NCI-H2171 (cell line): Measurements from ENCODE around the gene ZMIZ1.

Source experiments
- DNase-seq: peaks from one replicate; lab custom pipeline; 2025; lab: John Stamatoyannopoulos, UW

The ZMIZ1 gene

DNA sequence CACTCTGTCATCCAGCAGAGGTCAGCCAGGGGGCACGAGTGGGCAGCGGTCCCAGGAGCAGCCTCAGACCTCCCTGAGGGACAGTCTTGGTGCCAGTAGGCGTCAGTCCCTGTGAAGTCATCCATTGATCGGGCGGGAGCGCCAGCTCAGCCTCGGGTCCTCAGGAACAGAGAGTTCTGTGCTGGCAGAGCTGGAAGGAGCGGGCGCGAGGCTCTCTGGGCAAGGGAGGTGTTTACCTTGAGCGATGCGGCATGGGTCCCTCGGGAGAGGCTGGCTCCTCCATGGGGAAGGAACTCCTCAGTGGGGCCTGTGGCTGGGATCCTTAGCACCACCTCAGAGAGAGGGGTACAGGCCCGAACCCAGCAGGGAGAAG, 177.4 kb downstream of the ZMIZ1 start:
- peak; percentile 20 for DNase-seq

DNA sequence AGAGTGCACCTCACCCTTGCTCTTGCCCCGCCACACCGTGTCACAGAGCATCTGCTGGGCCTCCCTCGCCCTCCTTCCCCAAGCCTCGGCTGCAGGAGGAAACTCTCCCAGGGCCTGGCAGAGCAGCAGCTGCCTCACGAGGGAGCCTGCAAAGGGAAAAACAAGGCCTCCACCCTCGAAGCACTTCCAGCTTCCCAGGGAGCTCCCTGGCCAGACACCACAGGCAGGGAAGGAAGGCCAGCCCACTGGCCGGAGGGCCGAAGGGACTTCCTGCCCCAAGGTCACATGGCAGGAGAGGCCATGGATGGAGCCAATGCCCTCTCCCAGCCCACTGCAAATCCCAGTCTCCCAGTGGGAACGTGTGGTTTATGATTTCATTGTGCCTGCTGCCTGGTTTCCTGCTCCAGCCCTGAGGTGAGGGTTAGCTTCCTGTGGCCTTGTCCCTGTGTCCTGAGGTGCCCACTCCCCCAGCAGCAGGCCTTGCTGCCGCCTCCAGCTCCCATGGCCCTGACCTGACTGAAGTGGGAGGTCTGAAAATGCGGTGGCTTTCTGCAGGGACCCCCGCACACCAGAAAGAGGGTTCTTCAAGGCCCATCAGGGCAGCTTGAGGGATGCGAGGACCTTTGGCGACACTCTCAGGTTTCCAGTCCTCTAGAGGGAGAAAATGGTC, 178.0 kb downstream of the ZMIZ1 start:
- DNase-seq: no peak

- no peak for DNase-seq
Observed at GRCh38 chr10:79247373-79248137, 178.8 kb downstream of the ZMIZ1 start.

GRCh38 chr10:79248341-79249185, 179.8 kb downstream of the ZMIZ1 start:
- DNase-seq: no peak

DNA sequence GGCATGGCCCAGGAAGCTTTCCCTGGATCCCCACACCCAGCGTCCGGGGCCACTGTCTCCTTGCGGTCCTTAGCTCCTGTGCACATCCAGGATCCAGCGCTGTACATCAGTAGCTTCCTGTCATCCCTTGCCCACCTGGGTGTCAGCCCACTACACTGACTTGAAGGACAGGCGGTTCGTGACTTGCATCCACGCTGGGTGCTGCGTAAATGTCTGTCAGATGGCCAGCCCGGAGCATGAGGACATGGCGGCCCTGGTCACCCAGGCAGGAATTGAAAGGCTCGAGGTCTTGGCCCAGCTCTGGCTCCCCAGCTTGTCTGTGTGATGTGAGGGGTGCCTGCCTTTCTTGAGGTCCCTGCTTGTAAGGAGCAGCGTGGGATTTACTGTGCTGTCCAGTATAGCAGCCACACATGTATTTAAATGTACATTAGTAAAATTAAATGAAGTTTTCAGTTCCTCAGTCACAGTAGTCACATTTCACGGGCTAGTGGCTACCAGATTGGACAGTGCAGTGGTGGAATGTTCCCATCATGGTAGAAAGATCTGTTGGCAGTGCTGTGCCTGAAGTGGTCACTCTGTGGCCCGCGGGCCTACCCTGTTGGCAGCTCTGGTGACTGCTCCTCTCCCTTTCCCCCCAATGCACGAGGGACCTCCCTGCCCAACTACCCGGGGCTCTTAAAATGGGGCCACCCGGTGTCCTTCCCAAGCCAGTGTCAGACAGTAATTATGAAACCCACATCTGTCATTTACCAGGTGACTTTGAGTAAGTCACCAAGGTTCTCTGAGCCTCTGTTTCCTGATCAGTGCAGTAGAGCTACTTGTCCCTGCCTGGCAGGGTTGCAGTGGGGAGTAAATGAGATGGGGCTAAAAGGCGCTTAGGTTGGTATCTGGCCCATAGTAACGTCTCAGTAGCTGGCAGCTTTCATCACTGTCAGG, 180.7 kb downstream of the ZMIZ1 start:
- DNase-seq: no peak

DNA sequence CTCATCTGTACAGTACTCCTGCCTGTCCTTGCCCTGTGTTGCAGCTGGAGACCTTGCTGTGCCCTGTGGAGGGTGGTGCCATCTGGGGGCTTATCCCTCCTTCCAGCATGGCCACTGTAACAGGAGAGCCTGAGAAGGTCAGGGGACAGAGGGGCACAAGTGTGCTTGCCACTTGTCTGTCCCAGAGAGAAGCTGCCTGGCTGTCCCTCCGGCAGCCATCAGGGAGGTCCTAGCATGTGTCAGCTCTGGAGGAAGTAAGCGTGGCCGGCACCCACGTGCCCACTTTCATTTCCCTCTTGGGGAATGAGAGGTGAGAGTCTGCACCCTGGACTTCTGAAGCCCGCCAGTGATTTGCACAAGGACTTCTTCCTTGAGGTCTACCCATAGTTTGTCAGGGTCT, 181.5 kb downstream of the ZMIZ1 start:
- DNase-seq: no peak

DNA sequence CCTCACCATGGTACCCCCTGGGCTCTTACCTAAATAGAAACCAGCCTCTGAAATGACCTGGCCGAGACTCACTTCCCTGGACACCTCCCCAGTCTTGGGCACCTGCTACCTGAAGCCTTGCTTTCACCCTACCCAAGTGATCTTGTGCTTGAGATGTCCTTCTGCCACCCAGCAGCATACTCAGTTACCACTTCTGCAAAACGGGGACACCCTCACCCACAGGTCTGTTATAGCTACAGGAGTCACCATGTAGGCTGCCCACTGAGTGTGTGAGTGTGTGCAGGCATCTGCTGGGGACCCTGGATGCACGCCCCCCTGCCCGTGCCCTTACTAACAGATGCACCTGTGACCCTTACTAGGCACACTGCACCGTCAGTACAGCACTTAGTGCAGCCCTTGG, 183.7 kb downstream of the ZMIZ1 start:
- DNase-seq: no peak

DNA sequence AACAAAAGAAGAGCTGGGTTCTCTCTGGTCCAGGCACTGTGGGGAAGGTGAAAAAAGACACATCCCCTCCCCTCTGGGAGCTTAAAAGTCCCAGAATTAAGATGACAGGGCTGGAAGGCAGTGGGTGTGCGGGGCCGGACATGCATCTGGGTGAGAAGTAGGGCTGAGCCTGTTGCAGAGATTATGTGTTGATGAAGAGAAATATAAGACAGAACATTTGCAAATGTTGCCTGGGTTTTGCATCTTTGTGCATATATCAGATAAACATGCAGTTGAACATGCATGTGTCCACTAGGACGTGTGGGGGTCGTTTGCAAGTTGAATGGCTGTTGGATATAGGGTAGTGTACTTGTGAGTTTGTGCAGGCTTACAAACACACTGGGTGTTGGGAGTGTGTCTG, 184.2 kb downstream of the ZMIZ1 start:
- no peak for DNase-seq

- no peak for DNase-seq
Observed at GRCh38 chr10:79253704-79254103, 184.9 kb downstream of the ZMIZ1 start.

DNA sequence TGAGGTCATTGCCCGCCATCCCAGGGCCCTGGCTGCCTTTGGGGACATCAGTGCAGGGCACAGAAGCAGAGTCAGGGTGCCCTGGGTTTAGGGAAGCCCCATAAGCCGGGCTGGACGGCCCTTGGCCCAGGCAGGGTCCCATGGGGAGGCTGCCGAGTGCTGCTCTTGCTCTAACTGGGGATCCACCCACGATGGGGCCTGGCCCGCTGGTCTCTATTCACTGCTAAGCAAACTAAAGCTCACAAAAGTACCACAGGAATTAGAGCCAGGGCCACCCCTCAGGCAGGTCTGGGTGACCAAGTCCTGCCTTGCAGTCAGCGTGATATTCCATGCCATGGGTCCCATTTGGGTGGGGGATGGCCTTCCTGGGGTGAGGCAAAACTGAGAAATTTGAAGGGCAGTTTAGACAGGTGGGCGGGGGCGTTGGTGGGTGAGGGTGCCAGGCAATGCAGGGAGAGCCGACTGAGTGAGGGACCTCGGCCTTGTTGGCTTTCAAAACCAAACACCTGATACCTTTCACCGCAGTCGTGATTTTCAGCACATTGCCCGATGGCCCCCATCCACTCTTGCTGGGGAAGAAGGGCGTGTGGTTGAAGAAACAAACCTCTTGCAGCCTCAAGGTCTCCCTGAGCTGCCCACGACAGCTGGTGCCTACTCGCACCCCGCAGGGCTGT, 185.7 kb downstream of the ZMIZ1 start:
- no peak for DNase-seq

DNA sequence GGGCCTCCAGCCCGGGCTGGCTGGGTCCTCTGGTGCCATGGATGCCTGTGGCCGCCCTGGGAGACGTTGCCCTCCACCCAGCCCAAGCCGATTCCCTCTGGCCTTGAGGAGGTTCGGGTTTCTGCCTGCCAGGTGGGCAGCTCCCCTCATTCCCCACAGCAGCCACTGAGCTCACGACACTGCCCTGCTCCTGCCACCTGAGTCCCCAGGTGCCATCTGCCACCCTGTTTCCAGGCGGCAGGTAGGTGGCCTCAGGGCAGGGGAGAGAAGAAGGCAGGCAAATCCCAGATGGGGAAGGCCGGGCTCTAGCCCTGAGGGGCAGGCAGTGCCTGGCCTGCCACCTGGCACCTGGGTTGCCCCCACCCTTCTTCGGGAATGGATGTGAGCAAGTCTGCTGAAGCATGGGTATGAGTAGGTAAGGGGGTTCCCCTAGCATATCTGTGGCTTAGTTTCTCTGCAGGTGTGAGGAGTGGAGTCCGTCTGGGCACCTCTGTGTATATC, 186.3 kb downstream of the ZMIZ1 start:
- peak; percentile 78 for DNase-seq

DNA sequence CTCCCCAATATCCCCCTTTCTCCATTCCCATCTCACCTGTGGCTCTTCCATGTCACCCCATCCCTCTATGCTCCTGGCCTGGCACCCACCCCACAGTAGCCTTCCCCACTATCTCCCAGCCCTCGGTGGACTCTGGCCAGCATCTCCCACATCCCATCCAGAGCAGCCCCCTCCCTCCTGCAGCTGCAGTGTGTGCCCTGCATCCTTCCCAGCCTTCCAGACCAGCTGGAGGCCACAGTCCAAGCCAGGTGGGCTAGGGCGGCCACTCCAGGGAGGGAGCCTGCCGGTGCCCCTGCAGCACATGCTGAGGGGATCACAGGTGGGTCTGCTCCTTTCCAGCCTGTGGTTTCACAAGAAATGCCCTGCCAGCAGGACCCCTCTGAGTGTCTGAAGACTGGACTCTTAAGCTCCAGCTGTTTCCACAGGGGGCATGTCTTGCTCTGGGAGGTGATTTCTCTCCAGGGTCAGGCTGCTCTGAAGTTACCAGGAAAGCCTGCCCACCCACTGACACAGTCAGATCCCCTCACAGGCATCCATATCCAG, 187.6 kb downstream of the ZMIZ1 start:
- DNase-seq: no peak

DNA sequence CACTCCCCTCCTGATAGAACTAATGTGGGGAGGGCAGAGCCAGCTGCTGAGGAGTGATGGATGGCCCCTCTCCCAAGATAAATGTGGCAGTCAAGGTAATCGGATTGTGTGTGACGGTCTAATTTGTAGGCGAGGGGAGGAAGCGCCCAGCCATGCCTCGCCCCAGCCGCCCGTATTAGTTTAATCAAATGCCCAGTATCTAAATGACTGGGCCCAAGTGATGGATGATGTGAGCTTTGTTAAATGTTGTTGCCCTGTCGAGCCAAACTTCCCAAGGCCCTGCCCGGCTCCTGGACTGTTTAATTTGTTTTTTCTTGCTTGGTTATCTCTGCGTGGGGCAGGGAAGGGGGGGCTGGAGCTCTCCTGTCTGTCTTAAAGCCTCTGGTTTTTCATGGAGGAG, 190.1 kb downstream of the ZMIZ1 start:
- no peak for DNase-seq

GRCh38 chr10:79259834-79260233, 191.1 kb downstream of the ZMIZ1 start:
- DNase-seq: no peak

GRCh38 chr10:79260811-79261740, 192.3 kb downstream of the ZMIZ1 start:
- peak; percentile 57 for DNase-seq

- DNase-seq: no peak
Observed at GRCh38 chr10:79262131-79262530, 193.4 kb downstream of the ZMIZ1 start.

- DNase-seq: no peak
Observed at GRCh38 chr10:79262959-79263746, 194.4 kb downstream of the ZMIZ1 start.

DNA sequence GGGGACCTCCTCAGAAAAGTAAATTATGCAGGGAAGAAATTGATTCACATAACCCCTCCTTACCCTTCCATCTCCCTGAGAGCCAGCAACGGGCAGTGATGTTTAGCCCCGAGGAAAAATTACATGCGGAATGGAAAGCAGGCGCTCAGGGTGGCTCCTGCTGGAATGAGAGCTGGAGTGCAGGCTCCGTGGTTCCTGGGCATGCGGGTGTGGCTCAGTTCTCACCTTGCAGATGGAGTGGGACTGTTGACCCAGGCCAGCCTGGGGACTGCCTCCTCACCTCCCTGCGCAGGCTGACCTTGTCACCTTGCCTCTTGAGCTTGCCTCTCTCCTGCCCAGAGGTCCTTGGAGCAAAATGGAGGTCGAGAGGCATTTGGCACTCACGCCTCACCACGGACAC, 195.2 kb downstream of the ZMIZ1 start:
- no peak for DNase-seq

DNA sequence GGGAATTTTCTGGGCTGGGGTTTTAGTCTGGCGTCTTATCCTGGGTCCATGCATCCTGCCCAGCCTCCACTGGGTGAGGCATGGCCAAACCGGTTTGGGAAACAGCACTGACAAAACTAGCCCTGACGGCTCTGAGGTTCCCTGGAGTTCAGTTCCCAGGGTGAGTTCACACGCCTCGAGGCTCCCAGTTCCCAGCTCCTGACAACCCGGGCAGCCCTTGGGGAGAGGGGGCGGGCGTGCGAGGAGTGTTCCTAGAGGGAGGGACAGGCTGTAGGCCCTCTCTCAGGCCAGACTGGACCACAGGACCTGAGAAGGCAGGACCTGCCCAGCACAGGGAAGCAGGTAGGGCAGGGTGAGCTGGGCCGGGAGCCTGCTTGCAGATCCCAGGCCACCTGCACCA, 196.2 kb downstream of the ZMIZ1 start:
- DNase-seq: no peak
